Smooth muscle cell (in vitro differentiated cells): ENCODE measurements around the gene FGF5. TPM values are rescaled to one million over a fixed set of nuclear protein-coding genes. Genes with fewer than 3 reads are reported as not detected.

Experiments
- DNase-seq: peaks from one replicate; lab custom pipeline; 2025; ENCODE audit not compliant: unreplicated experiment; lab: John Stamatoyannopoulos, UW
- H2AFZ ChIP-seq: fragments of 200-600 bp; sonication (generic); 2 replicates; pipeline ENCODE4 v1.6.0; 2016; ENCODE audit warnings: antibody characterized with exemption, low read depth, mild to moderate bottlenecking
- H3F3A ChIP-seq: fragments of 200-600 bp; sonication (generic); 2 replicates; pipeline ENCODE4 v1.6.0; 2017; ENCODE audit warnings: antibody characterized with exemption, low read depth
- H3K27ac ChIP-seq: fragments of 200-600 bp; sonication (generic); 2 replicates; pipeline ENCODE4 v1.5.1; 2016; ENCODE audit warnings: low read depth, mild to moderate bottlenecking
- H3K27me3 ChIP-seq: fragments of 200-600 bp; sonication (generic); 2 replicates; pipeline ENCODE4 v1.6.1; 2016; ENCODE audit warnings: low read depth, mild to moderate bottlenecking
- H3K36me3 ChIP-seq: fragments of 200-600 bp; sonication (generic); 2 replicates; pipeline ENCODE4 v1.5.1; 2016; ENCODE audit warnings: low read depth
- H3K4me1 ChIP-seq: fragments of 200-600 bp; sonication (generic); 2 replicates; pipeline ENCODE4 v1.5.1; 2016; ENCODE audit warnings: low read depth
- H3K4me2 ChIP-seq: fragments of 200-600 bp; sonication (generic); 2 replicates; pipeline ENCODE4 v1.6.0; 2016; ENCODE audit warnings: mild to moderate bottlenecking
- H3K4me3 ChIP-seq: fragments of 200-600 bp; sonication (generic); 2 replicates; pipeline ENCODE4 v1.5.1; 2016; ENCODE audit warnings: mild to moderate bottlenecking
- H3K79me2 ChIP-seq: fragments of 200-600 bp; sonication (generic); 2 replicates; pipeline ENCODE4 v1.6.0; 2016; ENCODE audit warnings: low read depth, mild to moderate bottlenecking
- H3K9ac ChIP-seq: fragments of 200-600 bp; sonication (generic); 2 replicates; pipeline ENCODE4 v1.6.0; 2016; ENCODE audit warnings: low read depth
- H3K9me3 ChIP-seq: fragments of 200-600 bp; sonication (generic); replicated peaks from 2 replicates; pipeline ENCODE4 v1.5.1; 2016; ENCODE audit warnings: low read depth
- H4K20me1 ChIP-seq: fragments of 200-600 bp; sonication (generic); 2 replicates; pipeline ENCODE4 v1.6.0; 2016; ENCODE audit warnings: low read depth
- CTCF ChIP-seq: fragments of 200-600 bp; sonication (generic); IDR thresholded peaks from 2 replicates; pipeline ENCODE4 v1.5.1; 2017; ENCODE audit warnings: borderline replicate concordance, mild to moderate bottlenecking, antibody characterized with exemption; ENCODE audit not compliant: insufficient read depth, poor library complexity, severe bottlenecking
- WGBS: methylation state at CpG from one replicate; pipeline ENCODE4 v1.1.7; 2016; ENCODE audit warnings: low lambda C conversion rate; 5-methylcytosine and 5-hydroxymethylcytosine counted together
- polyA plus RNA-seq: library from polyadenylated mRNA; unstranded; fragments of >200 nt; fragmentation: Nextera tagmentation; extraction: Ambion mirVana; gene quantifications from 2 replicates; pipeline ENCODE4 v1.2.1, GENCODE V29; 2016
- total RNA-seq: library from RNA; depleted of rRNA; stranded (reverse); fragments of >200 nt; gene quantifications from 2 replicates; pipeline ENCODE4 v1.2.3, GENCODE V29; 2014

FGF5 gene
- total and polyA plus RNA-seq, 2 experiments from 2014 or later: not detected

- Histone ChIP-seq H3K9me3 (no peaks in the 10 kb centered on the region), H3K9ac (no peak overlapping the region), H3F3A (no peaks in the 10 kb centered on the region), H3K27ac (no peak overlapping the region), H3K27me3 (peaks cover 100% of the 10 kb centered on the region), H2AFZ (no peak overlapping the region), H3K4me2 (no peak overlapping the region), H3K79me2 (no peaks in the 10 kb centered on the region), H3K4me3 (no peak overlapping the region), H3K4me1 (peaks cover 8% of the 10 kb centered on the region), H4K20me1 (no peaks in the 10 kb centered on the region), H3K36me3 (no peaks in the 10 kb centered on the region)
- DNase-seq: no peak
- TF ChIP-seq CTCF: no peak
- WGBS: 38% methylated on average over 1 of the region's 1 CpG
Observed at GRCh38 chr4:80264825-80265224, 1.6 kb upstream of the FGF5 start.

- Histone ChIP-seq H3K79me2 (no peaks in the 10 kb centered on the region), H3K4me3 (peak overlapping the region; percentile 47), H3K9me3 (no peaks in the 10 kb centered on the region), H3K27me3 (peaks cover 100% of the 10 kb centered on the region), H3K27ac (no peak overlapping the region), H3F3A (no peaks in the 10 kb centered on the region), H3K4me2 (peak overlapping the region; percentile 91), H4K20me1 (no peaks in the 10 kb centered on the region), H3K9ac (peak overlapping the region; percentile 4), H3K4me1 (peaks cover 8% of the 10 kb centered on the region), H2AFZ (peak overlapping the region; percentile 62), H3K36me3 (no peaks in the 10 kb centered on the region)
- TF ChIP-seq CTCF: no peak
- 2% methylated on average over 34 of the region's 36 CpGs for WGBS
- no peak for DNase-seq
Observed at GRCh38 chr4:80265571-80266252, 752 bp upstream of the FGF5 start.

GRCh38 chr4:80266902-80267380 is 477 bp downstream of the FGF5 start:
- TF ChIP-seq CTCF: no peak
- no peaks in the 10 kb centered on the region for H4K20me1 ChIP-seq
- peak overlapping the region; percentile 62 for H2AFZ ChIP-seq
- peak overlapping the region; percentile 47 for H3K4me3 ChIP-seq
- H3K4me1 ChIP-seq: peaks cover 8% of the 10 kb centered on the region
- peaks cover 100% of the 10 kb centered on the region for H3K27me3 ChIP-seq
- H3K36me3 ChIP-seq: no peaks in the 10 kb centered on the region
- H3F3A ChIP-seq: no peaks in the 10 kb centered on the region
- no peaks in the 10 kb centered on the region for H3K9me3 ChIP-seq
- H3K79me2 ChIP-seq: no peaks in the 10 kb centered on the region
- no peak for DNase-seq
- WGBS: 8% methylated on average over 25 of the region's 25 CpGs
- peak overlapping the region; percentile 91 for H3K4me2 ChIP-seq
- no peak overlapping the region for H3K27ac ChIP-seq
- no peak overlapping the region for H3K9ac ChIP-seq
